NK-92 treated with Interleukin-12 subunit alpha and Interleukin-12 subunit beta, amount 100 ng/mL, for 24 hours (cell line): ENCODE data around the gene MBD2.

Experiments used
- DNase-seq: peaks from one replicate; lab custom pipeline; 2025; lab: John Stamatoyannopoulos, UW

Gene MBD2

GRCh38 chr18:54109131-54109683 is 115.3 kb downstream of the MBD2 start:
- DNase-seq = no peak

DNA sequence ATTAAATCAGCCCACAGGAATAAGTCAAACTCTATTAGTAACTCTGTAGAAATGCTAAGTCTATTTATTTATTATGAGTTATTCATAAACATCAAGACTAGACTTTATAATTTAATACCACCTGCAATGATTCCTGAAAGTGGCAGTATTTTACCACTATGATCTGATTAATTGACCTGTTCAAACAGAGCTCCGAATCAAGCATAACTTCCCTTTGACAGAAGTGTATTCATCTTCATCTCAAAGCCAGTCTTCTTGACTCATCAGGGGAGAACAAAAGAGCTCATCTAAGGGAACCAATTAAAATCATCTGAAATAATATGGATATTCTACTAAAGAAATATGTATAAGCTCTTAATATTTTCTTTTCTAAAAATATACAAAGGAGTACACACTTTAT is 122.3 kb downstream of the MBD2 start:
- no peak for DNase-seq
